GM23338 (cell line): ENCODE measurements around the gene KDM7A. TPM values are rescaled to one million over a fixed set of nuclear protein-coding genes. Genes with fewer than 3 reads are reported as not detected.

Experiments
- ATAC-seq: fragments of 200-7000 bp; cut with Tn5 transposase; 3 replicates; pipeline ENCODE4 v1.9.1; 2020
- DNase-seq: peaks from one replicate; pipeline ENCODE4 v3.0.0-alpha.2; 2015; ENCODE audit warnings: low spot score
- H2AFZ ChIP-seq: fragments of 200-600 bp; sonication (generic); 2 replicates; pipeline ENCODE4 v1.8.0; 2016; ENCODE audit warnings: antibody characterized with exemption, mild to moderate bottlenecking, moderate library complexity
- H3F3A ChIP-seq: fragments of 200-600 bp; sonication (generic); replicated peaks from 2 replicates; pipeline ENCODE4 v1.8.0; 2017; ENCODE audit warnings: antibody characterized with exemption, mixed run types, low read depth
- H3K27ac ChIP-seq: fragments of 200-600 bp; sonication (generic); 2 replicates; pipeline ENCODE4 v1.6.1; 2016; ENCODE audit warnings: low read depth
- H3K27me3 ChIP-seq: fragments of 200-600 bp; sonication (generic); 2 replicates; pipeline ENCODE4 v1.8.0; 2016; ENCODE audit warnings: mild to moderate bottlenecking, mixed run types, moderate library complexity; ENCODE audit not compliant: insufficient read depth
- H3K36me3 ChIP-seq: fragments of 200-600 bp; sonication (generic); 2 replicates; pipeline ENCODE4 v1.8.0; 2016; ENCODE audit warnings: mild to moderate bottlenecking; ENCODE audit not compliant: insufficient read depth
- H3K4me1 ChIP-seq: fragments of 200-600 bp; sonication (generic); 2 replicates; pipeline ENCODE4 v1.8.0; 2016; ENCODE audit warnings: mild to moderate bottlenecking, moderate library complexity; ENCODE audit not compliant: insufficient read depth
- H3K4me2 ChIP-seq: fragments of 200-600 bp; sonication (generic); 2 replicates; pipeline ENCODE4 v1.7.1; 2017; ENCODE audit warnings: mixed run types
- H3K4me3 ChIP-seq: fragments of 200-600 bp; sonication (generic); 2 replicates; pipeline ENCODE4 v1.6.1; 2016; ENCODE audit warnings: mixed run types
- H3K79me2 ChIP-seq: fragments of 200-600 bp; sonication (generic); replicated peaks from 2 replicates; pipeline ENCODE4 v1.8.0; 2017; ENCODE audit warnings: mild to moderate bottlenecking; ENCODE audit not compliant: insufficient read depth
- H3K9me2 ChIP-seq: fragments of 200-600 bp; sonication (generic); 2 replicates; pipeline ENCODE4 v1.8.0; 2017; ENCODE audit not compliant: insufficient read depth
- H4K20me1 ChIP-seq: fragments of 200-600 bp; sonication (generic); replicated peaks from 2 replicates; pipeline ENCODE4 v1.8.0; 2017; ENCODE audit warnings: mild to moderate bottlenecking; ENCODE audit not compliant: insufficient read depth
- H3K27ac Mint-ChIP-seq: 2 replicates; pipeline ENCODE4 v1.8.0; 2020; ENCODE audit warnings: inconsistent platforms, mild to moderate bottlenecking, moderate library complexity, mixed read lengths
- H3K27me3 Mint-ChIP-seq: 3 replicates; pipeline ENCODE4 v1.8.0; 2022; ENCODE audit warnings: low read depth, mild to moderate bottlenecking, moderate library complexity, mixed read lengths, inconsistent platforms; ENCODE audit not compliant: insufficient read depth, poor library complexity
- H3K36me3 Mint-ChIP-seq: 3 replicates; pipeline ENCODE4 v1.8.0; 2021; ENCODE audit warnings: low read depth, mild to moderate bottlenecking, inconsistent platforms, moderate library complexity, mixed read lengths
- H3K4me1 Mint-ChIP-seq: 3 replicates; pipeline ENCODE4 v1.8.0; 2020; ENCODE audit warnings: mild to moderate bottlenecking, inconsistent platforms, mixed read lengths
- H3K4me3 Mint-ChIP-seq: 3 replicates; pipeline ENCODE4 v1.8.0; 2021; ENCODE audit warnings: moderate library complexity, mild to moderate bottlenecking, inconsistent platforms, mixed read lengths
- H3K9me3 Mint-ChIP-seq: 3 replicates; pipeline ENCODE4 v1.8.0; 2020; ENCODE audit warnings: moderate library complexity, mild to moderate bottlenecking, inconsistent platforms, mixed read lengths
- CREB1 ChIP-seq: fragments of 250-450 bp; sonication (Bioruptor Pico); IDR thresholded peaks from 2 replicates; pipeline ENCODE4 v1.5.0; 2020; ENCODE audit warnings: low read depth, mild to moderate bottlenecking, moderate library complexity
- CTCF ChIP-seq, 2 experiments: fragments of 200-600 bp in 1 of 2; sonication (generic) in 1 of 2; conservative IDR thresholded peaks; 2 replicates each; pipeline versions ENCODE4 v1.5.1 to v1.6.1; 2016 to 2017; ENCODE audit warnings: antibody characterized with exemption in 2 of 2, low read depth in 2 of 2, mild to moderate bottlenecking in 2 of 2, moderate library complexity in 1 of 2
- ETS1 ChIP-seq: IDR thresholded peaks from 2 replicates; pipeline ENCODE4 v1.6.1; 2016; ENCODE audit warnings: antibody characterized with exemption
- EZH2 ChIP-seq: fragments of 200-600 bp; sonication (generic); IDR thresholded peaks from one replicate; pipeline ENCODE4 v1.8.0; 2017; ENCODE audit warnings: antibody characterized with exemption, mild to moderate bottlenecking, low read depth; ENCODE audit not compliant: unreplicated experiment
- EZH2phosphoT487 ChIP-seq: fragments of 200-600 bp; sonication (generic); IDR thresholded peaks from one replicate; pipeline ENCODE4 v1.8.1; 2018; ENCODE audit warnings: antibody characterized with exemption; ENCODE audit not compliant: unreplicated experiment
- JUNB ChIP-seq: IDR thresholded peaks from one replicate; pipeline ENCODE4 v1.6.1; 2016; ENCODE audit warnings: antibody characterized with exemption; ENCODE audit not compliant: unreplicated experiment
- NANOG ChIP-seq: IDR thresholded peaks from 2 replicates; pipeline ENCODE4 v1.6.1; 2016; ENCODE audit warnings: antibody characterized with exemption, borderline replicate concordance
- POLR2AphosphoS5 ChIP-seq: IDR thresholded peaks from 2 replicates; pipeline ENCODE4 v1.6.1; 2016; ENCODE audit warnings: antibody characterized with exemption, low read depth
- REST ChIP-seq: IDR thresholded peaks from one replicate; pipeline ENCODE4 v1.6.1; 2018; ENCODE audit warnings: antibody characterized with exemption; ENCODE audit not compliant: unreplicated experiment
- STAT1 ChIP-seq: IDR thresholded peaks from one replicate; pipeline ENCODE4 v1.6.1; 2016; ENCODE audit warnings: antibody characterized with exemption; ENCODE audit not compliant: unreplicated experiment
- ZNF114 ChIP-seq: fragments of 250-450 bp; sonication (Bioruptor Pico); IDR thresholded peaks from 2 replicates; pipeline ENCODE4 v1.5.0; 2020; ENCODE audit warnings: mild to moderate bottlenecking, moderate library complexity
- ZNF331 ChIP-seq: fragments of 250-450 bp; sonication (Bioruptor Pico); IDR thresholded peaks from 2 replicates; pipeline ENCODE4 v1.5.0; 2020; ENCODE audit warnings: low read depth, mild to moderate bottlenecking, moderate library complexity
- ZNF462 ChIP-seq: fragments of 250-450 bp; sonication (Bioruptor Pico); IDR thresholded peaks from 2 replicates; pipeline ENCODE4 v1.5.0; 2020; ENCODE audit warnings: mild to moderate bottlenecking, moderate library complexity
- polyA plus RNA-seq: library from polyadenylated mRNA; unstranded; fragments of >200 nt; fragmentation: Nextera tagmentation; extraction: Ambion mirVana; gene quantifications from 2 replicates; pipeline ENCODE4 v1.2.1, GENCODE V29; 2016
- total RNA-seq: library from RNA; depleted of rRNA; stranded (reverse); fragments of >200 nt; shearing (Covaris generic); gene quantifications from 2 replicates; pipeline ENCODE4 v1.2.3, GENCODE V29; 2014

KDM7A gene
- total and polyA plus RNA-seq, 2 experiments from 2014 or later: 2.3 to 10.8 TPM

- no peak for ATAC-seq
- no peak for DNase-seq
- TF ChIP-seq EZH2phosphoT487 (no peak), ZNF462 (CRISPR knock-in tag) (no peak), ETS1 (no peak), POLR2AphosphoS5 (no peak), STAT1 (no peak), ZNF331 (CRISPR knock-in tag) (no peak), CTCF (conservative IDR thresholded peaks at IDR 0.05; ENCODE audit: low read depth in 2 of 2) (no peak), ZNF114 (no peak), EZH2 (no peak), JUNB (no peak), NANOG (no peak), REST (no peak), CREB1 (CRISPR knock-in tag) (no peak)
- Histone ChIP-seq H3K4me3 (no peak overlapping the region), H3K4me1 (0 out of 2 replicates have a peak, but pooled peaks cover 7% of the 10 kb centered on the region), H3K79me2 (no peaks in the 10 kb centered on the region), H3K9me2 (no peaks in the 10 kb centered on the region), H3K27ac (no peak overlapping the region), H3K27me3 (peaks cover 11% of the 10 kb centered on the region; the same call in 1 of the 2 replicates), H2AFZ (no peak overlapping the region), H3K4me2 (no peak overlapping the region), H4K20me1 (no peaks in the 10 kb centered on the region), H3F3A (no peaks in the 10 kb centered on the region), H3K36me3 (no peaks in the 10 kb centered on the region)
- Mint-ChIP-seq H3K27ac (no peak overlapping the region), H3K4me1 (peaks cover 10% of the 10 kb centered on the region), H3K27me3 (peaks cover 8% of the 10 kb centered on the region), H3K4me3 (no peak overlapping the region), H3K9me3 (no peaks in the 10 kb centered on the region; the same call in 2 of the 3 replicates), H3K36me3 (no peaks in the 10 kb centered on the region)
Measured at GRCh38 chr7:140225562-140226249, 48.9 kb upstream of the KDM7A start.
